ENCODE measurements around the gene ARL17B.
"Not testable (repeated sequence)": the region's sequence is repeated elsewhere in the genome, so short reads cannot be mapped to it uniquely, and the experiment has no call there.

DNA sequence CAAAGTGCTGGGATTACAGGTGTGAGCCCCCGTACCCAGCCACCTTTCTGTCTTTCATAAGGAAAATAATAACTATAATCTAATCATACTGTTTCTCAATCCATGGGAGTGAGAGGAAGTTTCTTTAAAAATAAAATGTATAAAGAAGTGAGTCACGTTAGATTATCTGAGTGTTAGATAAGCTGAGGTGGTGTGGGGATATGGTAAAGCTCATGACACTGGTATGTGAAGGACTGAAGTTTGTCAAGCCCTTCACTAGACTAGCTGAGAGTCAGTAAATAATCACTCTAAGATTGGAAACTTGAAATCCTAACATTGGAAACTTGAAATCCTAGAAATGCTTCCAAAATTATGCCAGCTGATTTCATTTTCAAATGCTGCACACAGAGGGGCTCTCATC is 76.1 kb downstream of the ARL17B start:
- not testable (repeated sequence) for TF ChIP-seq EZH2 (IDR thresholded peaks at IDR 0.05; ENCODE audit: low read depth, unreplicated experiment); CTCF (conservative IDR thresholded peaks at IDR 0.05; ENCODE audit: low read depth in 2 of 2); EZH2phosphoT487 (IDR thresholded peaks at IDR 0.05; ENCODE audit: unreplicated experiment); JUNB (IDR thresholded peaks at IDR 0.05; ENCODE audit: unreplicated experiment); POLR2AphosphoS5 (IDR thresholded peaks at IDR 0.05; ENCODE audit: low read depth)

Measured in GM23338 (cell line).